GM21723 (cell line): Measurements from ENCODE around the gene COL5A1.

Experiments used
- ATAC-seq: cut with Tn5 transposase; IDR thresholded peaks from one replicate; pipeline ENCODE4 v1.9.1; 2021; ENCODE audit warnings: mild to moderate bottlenecking, moderate library complexity; ENCODE audit not compliant: unreplicated experiment

The COL5A1 gene

GRCh38 chr9:134830126-134830525 lies 188.5 kb downstream of the COL5A1 start:
- ATAC-seq, result no peak

- no peak for ATAC-seq
These were observed 189.5 kb downstream of the COL5A1 start for GRCh38 chr9:134830926-134831720.

DNA sequence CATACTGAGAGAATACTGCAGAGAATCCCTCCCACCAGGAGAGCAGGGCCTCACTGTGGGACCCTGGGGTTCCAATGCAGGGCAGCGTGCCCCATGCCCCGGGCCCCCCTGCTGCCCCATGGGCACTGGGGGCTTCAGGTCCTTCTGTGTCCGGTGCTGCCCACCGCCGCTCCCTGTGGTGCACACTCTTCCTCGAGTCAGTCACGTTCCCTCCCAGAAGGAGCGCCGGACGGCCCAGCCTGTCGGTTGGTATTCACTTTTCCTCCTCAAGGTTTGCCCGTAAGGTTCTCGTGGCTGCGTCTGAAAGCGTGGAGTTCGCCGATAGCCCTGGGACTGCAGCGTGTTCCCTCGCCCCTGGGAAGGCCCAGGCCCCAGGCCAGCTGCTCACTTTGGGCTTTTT lies 190.9 kb downstream of the COL5A1 start:
- ATAC-seq, result no peak

- no peak for ATAC-seq
These were observed 191.8 kb downstream of the COL5A1 start for GRCh38 chr9:134833294-134833880.

DNA sequence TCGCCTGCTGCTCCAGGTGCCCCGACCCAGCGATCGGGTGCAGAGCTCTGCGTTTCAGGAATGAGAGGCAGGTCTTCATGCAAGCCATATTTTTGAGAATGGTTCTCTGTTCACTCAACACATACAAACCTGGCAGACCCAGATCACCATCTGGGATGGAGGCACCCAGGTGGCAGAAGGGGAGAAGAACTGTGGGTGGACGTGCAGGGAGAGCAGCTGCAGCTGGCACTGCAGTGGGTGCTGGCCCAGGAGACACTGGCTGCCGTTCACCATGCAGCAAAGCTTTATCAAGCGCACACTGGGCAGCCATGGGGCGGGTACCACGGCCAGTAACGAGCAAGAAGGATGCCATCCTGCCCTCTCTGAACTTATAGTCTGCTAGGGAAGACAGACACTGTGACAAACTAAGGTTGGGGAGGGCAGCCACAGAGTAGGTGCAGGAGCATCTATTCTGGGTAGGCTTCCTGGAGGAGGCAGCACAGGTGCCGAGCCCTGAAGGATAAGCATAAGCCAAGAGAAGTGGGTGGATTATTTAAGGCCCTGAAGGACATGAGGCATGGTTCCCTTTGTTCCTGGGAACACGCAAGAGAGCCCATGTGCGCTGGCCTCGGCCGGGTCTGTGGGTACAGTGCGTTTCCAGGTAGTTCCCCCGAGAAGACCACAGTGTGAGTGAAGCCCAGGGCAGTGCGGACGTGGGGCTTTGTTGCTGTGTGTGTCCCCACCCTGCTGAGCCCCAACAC lies 192.8 kb downstream of the COL5A1 start:
- no peak for ATAC-seq

DNA sequence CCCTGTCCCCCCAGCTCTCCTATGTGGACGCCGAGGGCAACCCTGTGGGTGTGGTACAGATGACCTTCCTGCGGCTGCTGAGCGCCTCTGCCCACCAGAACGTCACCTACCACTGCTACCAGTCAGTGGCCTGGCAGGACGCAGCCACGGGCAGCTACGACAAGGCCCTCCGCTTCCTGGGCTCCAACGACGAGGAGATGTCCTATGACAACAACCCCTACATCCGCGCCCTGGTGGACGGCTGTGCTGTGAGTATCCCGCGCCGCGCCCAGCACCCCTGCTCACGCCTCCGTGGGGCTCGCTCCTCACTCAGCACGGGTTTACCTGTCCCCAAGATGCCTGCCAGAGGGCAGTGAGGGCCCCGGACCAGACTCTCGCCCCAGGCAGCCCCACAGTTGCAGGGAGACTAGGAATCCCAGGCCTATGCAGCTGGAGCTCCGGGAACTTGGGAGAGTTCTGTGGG lies 193.4 kb downstream of the COL5A1 start:
- ATAC-seq, result no peak

DNA sequence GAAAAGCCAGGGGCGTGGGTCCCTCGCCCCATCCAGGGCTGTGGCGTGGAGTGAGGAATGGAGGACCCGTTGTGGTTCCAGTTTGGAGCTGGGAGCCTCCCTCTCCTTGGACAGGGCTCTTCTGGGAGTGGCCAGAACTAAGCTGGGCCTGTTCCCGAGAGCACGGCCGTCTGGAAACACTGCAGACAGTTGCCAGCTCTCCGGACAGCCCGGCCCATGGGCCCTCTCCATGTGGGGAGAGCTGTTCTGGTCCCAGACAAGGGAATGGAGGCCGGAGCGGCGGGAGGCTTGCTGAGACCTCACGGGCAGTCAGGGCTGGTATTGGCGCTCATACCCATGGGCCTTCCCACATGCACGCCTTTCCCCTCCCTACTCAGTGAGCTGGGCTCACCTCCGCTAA lies 193.8 kb downstream of the COL5A1 start:
- no peak for ATAC-seq

DNA sequence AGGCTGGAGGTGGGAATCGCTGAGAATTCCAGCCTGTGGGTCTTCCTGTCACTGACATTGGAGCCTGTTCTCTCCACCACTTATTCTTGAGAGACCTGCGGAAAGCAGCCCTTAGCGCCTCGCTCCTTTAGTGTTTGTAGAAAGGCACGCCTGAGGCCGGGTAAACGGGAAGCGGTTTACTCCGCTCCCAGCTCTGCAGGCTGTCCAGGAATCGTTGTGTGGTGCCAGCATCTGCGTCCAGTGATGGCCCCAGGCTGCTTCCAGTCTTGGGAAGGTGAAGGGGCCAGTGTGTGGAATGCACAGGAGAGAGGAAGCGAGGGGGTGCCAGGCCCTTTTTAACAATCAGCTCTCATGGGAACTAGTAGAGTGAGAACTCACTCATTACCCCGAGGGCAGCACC lies 194.4 kb downstream of the COL5A1 start:
- ATAC-seq, result no peak

DNA sequence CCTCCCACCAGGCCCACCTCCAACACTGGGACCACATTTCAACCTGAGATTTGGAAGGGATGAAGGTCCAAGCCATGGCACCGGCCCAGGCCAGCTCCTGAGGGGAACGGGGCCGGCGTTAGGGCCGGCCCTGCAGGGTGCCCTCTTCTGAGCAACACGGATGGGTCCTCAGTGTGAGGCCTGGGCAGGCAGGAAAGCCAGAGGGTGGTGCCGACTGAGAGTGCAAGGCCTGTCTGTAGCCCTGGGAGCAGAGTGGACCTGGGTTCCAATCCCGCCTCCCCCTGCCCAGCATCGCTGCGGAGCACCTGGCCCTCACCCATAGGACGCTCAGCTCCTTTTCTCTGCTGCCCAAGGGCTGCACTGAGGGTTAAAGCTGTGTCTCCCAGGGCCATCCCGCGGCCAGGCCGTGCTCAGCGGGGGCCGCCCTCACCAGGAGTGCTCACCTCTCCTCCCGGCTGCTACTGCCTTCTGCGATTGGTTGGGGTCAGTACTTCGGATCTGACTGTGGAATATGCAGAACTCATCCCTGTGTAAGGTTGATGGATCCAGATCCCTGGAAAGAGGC lies 194.9 kb downstream of the COL5A1 start:
- ATAC-seq, result no peak

DNA sequence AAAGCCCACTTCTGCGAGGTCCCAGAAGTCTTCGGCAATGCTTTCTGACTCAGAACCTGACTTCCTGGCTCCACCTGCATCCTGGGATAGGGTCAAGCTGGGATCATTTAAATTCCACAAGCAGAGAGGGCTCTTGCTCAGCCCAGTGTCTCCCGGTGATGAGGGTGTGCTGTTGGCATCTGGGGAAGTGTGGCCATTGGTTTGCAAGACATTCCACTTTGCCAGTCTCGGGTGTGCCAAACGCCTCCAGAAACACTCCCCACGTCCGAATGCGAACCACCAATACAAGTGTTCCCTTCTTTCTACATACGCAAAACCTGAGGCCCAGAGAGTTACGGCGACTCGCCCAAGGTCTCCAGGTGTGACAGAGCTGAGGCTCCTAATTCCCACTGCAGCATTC lies 195.9 kb downstream of the COL5A1 start:
- ATAC-seq, result no peak

- no peak for ATAC-seq
These were observed 197.2 kb downstream of the COL5A1 start for GRCh38 chr9:134838651-134839454.

DNA sequence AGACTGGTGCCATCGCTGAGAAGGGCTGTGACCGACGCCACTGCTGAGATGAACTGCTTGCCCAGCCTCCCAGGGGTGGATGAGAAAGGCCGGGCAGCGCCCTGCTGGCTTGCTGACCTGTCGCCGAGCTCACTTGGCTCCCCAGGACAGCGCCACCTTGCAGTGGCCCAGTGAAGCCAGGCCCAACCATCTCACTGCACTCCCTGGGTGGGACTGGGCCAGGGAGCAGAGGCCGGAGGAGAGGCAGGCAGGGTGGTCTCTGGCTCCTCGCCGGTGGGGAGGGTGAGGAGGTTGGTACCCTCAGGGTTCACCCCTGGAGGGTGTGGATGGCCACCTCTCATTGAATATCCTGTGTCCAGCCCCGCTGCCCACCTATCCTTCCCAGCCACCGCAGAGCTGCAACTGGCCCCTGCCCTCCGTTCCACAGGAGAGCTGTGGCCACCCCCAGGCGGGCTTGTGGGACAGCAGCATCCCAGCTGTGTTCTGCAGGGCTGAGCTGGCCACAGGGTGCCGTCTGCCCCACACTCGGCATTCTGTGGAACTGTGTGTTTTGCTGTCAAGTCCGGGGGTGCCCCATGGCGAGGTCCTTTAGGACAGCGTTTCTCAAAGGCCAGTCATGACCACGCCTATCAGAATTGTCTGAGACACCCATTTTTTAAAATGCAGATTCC lies 198.0 kb downstream of the COL5A1 start:
- no peak for ATAC-seq

GRCh38 chr9:134840511-134840910 lies 198.9 kb downstream of the COL5A1 start:
- ATAC-seq, result no peak

- no peak for ATAC-seq
These were observed 199.7 kb downstream of the COL5A1 start for GRCh38 chr9:134841180-134841904.

- ATAC-seq, result no peak
These were observed 200.7 kb downstream of the COL5A1 start for GRCh38 chr9:134842321-134842720.

DNA sequence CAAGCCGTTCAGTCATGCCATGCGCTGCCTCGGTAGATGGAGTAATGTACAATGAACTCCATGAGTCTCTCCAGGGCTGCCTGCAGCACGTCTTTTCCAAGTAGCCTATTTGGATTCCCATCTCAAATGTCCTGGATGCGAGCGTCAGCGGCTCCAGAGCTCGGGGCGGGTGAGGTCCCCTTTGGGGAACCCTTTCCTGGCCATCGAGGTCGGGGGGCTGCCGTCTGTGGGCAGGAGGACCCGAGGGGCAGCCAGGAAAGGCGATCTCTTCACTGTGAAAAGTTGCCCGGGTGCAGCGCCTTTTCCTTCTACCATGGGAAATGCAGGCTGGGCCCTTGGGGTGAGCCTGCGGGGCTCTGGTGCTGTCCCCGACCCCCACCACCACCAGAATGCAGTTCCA lies 202.1 kb downstream of the COL5A1 start:
- ATAC-seq, result no peak

GRCh38 chr9:134844821-134845220 lies 203.2 kb downstream of the COL5A1 start:
- ATAC-seq, result no peak

- no peak for ATAC-seq
These were observed 204.6 kb downstream of the COL5A1 start for GRCh38 chr9:134846187-134846586.

DNA sequence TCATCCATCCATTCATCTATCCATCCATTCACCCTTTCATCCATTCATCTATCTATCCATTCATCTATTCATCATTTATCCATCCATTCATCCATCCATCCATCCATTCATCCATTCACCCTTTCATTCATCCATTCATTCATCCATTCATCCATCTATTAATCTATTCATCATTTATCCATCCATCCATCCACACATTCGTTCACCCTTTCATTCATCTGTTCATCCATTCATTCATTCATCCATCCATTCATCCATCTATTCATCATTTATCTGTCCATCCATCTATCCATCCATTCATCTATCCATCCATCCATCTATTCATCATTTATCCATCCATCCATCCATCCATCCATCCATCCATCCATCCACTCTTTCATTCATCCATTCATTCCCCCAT lies 205.1 kb downstream of the COL5A1 start:
- no peak for ATAC-seq

- ATAC-seq, result no peak
These were observed 205.5 kb downstream of the COL5A1 start for GRCh38 chr9:134847138-134847537.
